ENCODE data around the gene CHMP5. TPM values are rescaled to one million over a fixed set of nuclear protein-coding genes. Genes with fewer than 3 reads are reported as not detected.

The CHMP5 gene
- polyA plus RNA-seq, 1 donor (not counting 4 experiments of a cell fraction or from before 2014, with no cell fraction given), result 132 TPM

GRCh38 chr9:33289936-33290246, 25.0 kb downstream of the CHMP5 start:
- H3K27me3 ChIP-seq (ENCODE audit: control insufficient read depth, extremely low read depth, insufficient read depth, low read length), result no peaks in the 10 kb centered on the region
- H3K4me3 ChIP-seq (ENCODE audit: control insufficient read depth in 2 of 3, extremely low read depth in 1 of 3, insufficient read depth in 2 of 3, low read depth in 1 of 3, low read length in 3 of 3), result peak overlapping the region; percentile 56 to 97 (median 76)
- no peaks in the 10 kb centered on the region for H4K20me1 ChIP-seq (ENCODE audit: control insufficient read depth, extremely low read depth, insufficient read depth, low read length)
- H3K4me1 ChIP-seq (ENCODE audit: control insufficient read depth, extremely low read depth, insufficient read depth, low read length), result no peaks in the 10 kb centered on the region
- peaks cover 9 to 12% of the 10 kb centered on the region in 2 experiments for H3K36me3 ChIP-seq (ENCODE audit: control insufficient read depth in 2 of 2, extremely low read depth in 1 of 2, insufficient read depth in 2 of 2, low read length in 2 of 2)
- peak overlapping the region; percentile 100 for H3K9ac ChIP-seq (ENCODE audit: control insufficient read depth, extremely low read depth, insufficient read depth, low read length)
- H3K4me2 ChIP-seq (ENCODE audit: control insufficient read depth, extremely low read depth, insufficient read depth, low read depth, low read length), result peak overlapping the region; percentile 66
- H3K79me2 ChIP-seq (ENCODE audit: control insufficient read depth, insufficient read depth, low read length), result peaks cover 36% of the 10 kb centered on the region
- dilution Hi-C loops (cut with MboI; ENCODE audit: extremely low pct_ligation_motif_present, low sequenced_read_pairs), result no loop called here
- no peak for TF ChIP-seq EZH2 (IDR thresholded peaks at IDR 0.05; ENCODE audit: low read length)
- TF ChIP-seq CTCF (optimal IDR thresholded peaks at IDR 0.05 in 1 of 3, IDR thresholded peaks at IDR 0.05 in 1 of 3, conservative IDR thresholded peaks at IDR 0.05 in 1 of 3; ENCODE audit: extremely low read depth in 1 of 3, insufficient read depth in 2 of 3, low read length in 3 of 3), result no peak
- H3K27ac ChIP-seq (ENCODE audit: control insufficient read depth, insufficient read depth, low read length), result peak overlapping the region; percentile 100
- H3K9me3 ChIP-seq (ENCODE audit: control insufficient read depth, low read depth, low read length), result no peaks in the 10 kb centered on the region
- H3K9me1 ChIP-seq (ENCODE audit: control insufficient read depth, extremely low read depth, insufficient read depth, low read length), result no peaks in the 10 kb centered on the region
- FAIRE-seq (no peak), DNase-seq (ENCODE audit: low read depth, low spot score) (no peak)
- H2AFZ ChIP-seq (ENCODE audit: control insufficient read depth, low read length), result peak overlapping the region; percentile 93

GRCh38 chr9:33290247-33291030, 25.6 kb downstream of the CHMP5 start, which contains the start of gene NFX1:
NFX1 (plus strand) TSS chr9:33290516; CDS start chr9:33290573, 57 bp downstream.
- Histone ChIP-seq H3K9me1 (ENCODE audit: control insufficient read depth, extremely low read depth, insufficient read depth, low read length) (no peaks in the 10 kb centered on the region), H4K20me1 (ENCODE audit: control insufficient read depth, extremely low read depth, insufficient read depth, low read length) (no peaks in the 10 kb centered on the region), H3K4me2 (ENCODE audit: control insufficient read depth, extremely low read depth, insufficient read depth, low read depth, low read length) (peak within 1 kb of the TSS; percentile 66), H3K4me3 (ENCODE audit: control insufficient read depth in 2 of 3, extremely low read depth in 1 of 3, insufficient read depth in 2 of 3, low read depth in 1 of 3, low read length in 3 of 3) (peak within 1 kb of the TSS; percentile 56 to 97 (median 76)), H3K36me3 (ENCODE audit: control insufficient read depth in 2 of 2, extremely low read depth in 1 of 2, insufficient read depth in 2 of 2, low read length in 2 of 2) (peaks cover 10 to 18% of the 10 kb centered on the region in 2 experiments), H3K79me2 (ENCODE audit: control insufficient read depth, insufficient read depth, low read length) (peaks cover 41% of the 10 kb centered on the region), H3K4me1 (ENCODE audit: control insufficient read depth, extremely low read depth, insufficient read depth, low read length) (no peaks in the 10 kb centered on the region), H2AFZ (ENCODE audit: control insufficient read depth, low read length) (peak within 1 kb of the TSS; percentile 93), H3K9me3 (ENCODE audit: control insufficient read depth, low read depth, low read length) (no peaks in the 10 kb centered on the region), H3K9ac (ENCODE audit: control insufficient read depth, extremely low read depth, insufficient read depth, low read length) (peak within 1 kb of the TSS; percentile 100), H3K27me3 (ENCODE audit: control insufficient read depth, extremely low read depth, insufficient read depth, low read length) (no peaks in the 10 kb centered on the region), H3K27ac (ENCODE audit: control insufficient read depth, insufficient read depth, low read length) (peak within 1 kb of the TSS; percentile 100)
- dilution Hi-C loops (cut with MboI; ENCODE audit: extremely low pct_ligation_motif_present, low sequenced_read_pairs), result no loop called here
- FAIRE-seq (peak; percentile 81), DNase-seq (ENCODE audit: low read depth, low spot score) (peak; percentile 87)
- no peak for TF ChIP-seq CTCF (optimal IDR thresholded peaks at IDR 0.05 in 1 of 3, IDR thresholded peaks at IDR 0.05 in 1 of 3, conservative IDR thresholded peaks at IDR 0.05 in 1 of 3; ENCODE audit: extremely low read depth in 1 of 3, insufficient read depth in 2 of 3, low read length in 3 of 3)
- TF ChIP-seq EZH2 (IDR thresholded peaks at IDR 0.05; ENCODE audit: low read length), result no peak
